Eye (tissue), 1 donor: Measurements from ENCODE around the gene TGM1.
"Not testable (repeated sequence)": the region's sequence is repeated elsewhere in the genome, so short reads cannot be mapped to it uniquely, and the experiment has no call there.

Experiments
- DNase-seq: peaks from one replicate; pipeline ENCODE4 v3.0.0-alpha.2; 2015

Gene TGM1

GRCh38 chr14:24203249-24203886, 59.6 kb downstream of the TGM1 start:
- not testable (repeated sequence) for DNase-seq

DNA sequence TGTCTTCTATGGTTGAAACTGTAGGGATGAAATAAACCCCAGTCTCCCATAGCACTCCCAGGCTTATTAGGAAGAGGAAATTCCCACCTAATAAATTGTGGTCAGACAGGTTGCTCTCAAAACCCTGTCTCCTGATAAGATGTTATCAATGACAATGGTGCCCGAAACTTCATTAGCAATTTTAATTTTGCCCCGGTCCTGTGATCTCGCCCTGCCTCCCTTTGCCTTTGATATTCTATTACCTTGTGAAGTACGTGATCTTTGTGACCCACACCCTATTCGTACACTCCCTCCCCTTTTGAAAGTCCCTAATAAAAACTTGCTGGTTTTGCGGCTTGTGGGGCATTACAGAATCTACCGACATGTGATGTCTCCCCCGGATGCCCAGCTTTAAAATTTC, 60.4 kb downstream of the TGM1 start:
- not testable (repeated sequence) for DNase-seq
